ENCODE measurements around the gene CGNL1. TPM values are rescaled to one million over a fixed set of nuclear protein-coding genes. Genes with fewer than 3 reads are reported as not detected.

Gene CGNL1
- total RNA-seq, 1 donor from 2014 or later = 3.0 TPM

- no peaks in the 10 kb centered on the region for H3K36me3 ChIP-seq
- no peaks in the 10 kb centered on the region for H3K79me2 ChIP-seq (ENCODE audit: low read depth)
- H3K4me2 ChIP-seq = no peak overlapping the region
- no peak overlapping the region for H3K27ac ChIP-seq
- H3F3A ChIP-seq (ENCODE audit: low read depth) = no peaks in the 10 kb centered on the region
- H3K27me3 ChIP-seq = no peaks in the 10 kb centered on the region
- H3K4me3 ChIP-seq = no peak overlapping the region
- peaks cover 5% of the 10 kb centered on the region for H3K4me1 Mint-ChIP-seq
- H2AFZ ChIP-seq (replicated peaks) = no peak overlapping the region
- peaks cover 11% of the 10 kb centered on the region for H3K4me1 ChIP-seq
- no peaks in the 10 kb centered on the region for H4K20me1 ChIP-seq (ENCODE audit: low read depth)
- peak; percentile 58 for DNase-seq (ENCODE audit: low spot score)
- no peaks in the 10 kb centered on the region for H3K9me3 ChIP-seq (ENCODE audit: low read depth)
- H3K9me3 Mint-ChIP-seq = no peaks in the 10 kb centered on the region
- H3K4me3 Mint-ChIP-seq = no peak overlapping the region
- TF ChIP-seq EZH2 (IDR thresholded peaks at IDR 0.05) (no peak), EZH2phosphoT487 (IDR thresholded peaks at IDR 0.05) (no peak), CTCF (IDR thresholded peaks at IDR 0.05) (no peak)
- peaks cover 2% of the 10 kb centered on the region for H3K36me3 Mint-ChIP-seq
- peaks cover 7% of the 10 kb centered on the region for H3K27me3 Mint-ChIP-seq (ENCODE audit: insufficient read depth, low read depth)
- H3K27ac Mint-ChIP-seq = no peak overlapping the region
- no peak overlapping the region for H3K9ac ChIP-seq
Observed at GRCh38 chr15:57411945-57412768, 35.9 kb downstream of the CGNL1 start.

DNA sequence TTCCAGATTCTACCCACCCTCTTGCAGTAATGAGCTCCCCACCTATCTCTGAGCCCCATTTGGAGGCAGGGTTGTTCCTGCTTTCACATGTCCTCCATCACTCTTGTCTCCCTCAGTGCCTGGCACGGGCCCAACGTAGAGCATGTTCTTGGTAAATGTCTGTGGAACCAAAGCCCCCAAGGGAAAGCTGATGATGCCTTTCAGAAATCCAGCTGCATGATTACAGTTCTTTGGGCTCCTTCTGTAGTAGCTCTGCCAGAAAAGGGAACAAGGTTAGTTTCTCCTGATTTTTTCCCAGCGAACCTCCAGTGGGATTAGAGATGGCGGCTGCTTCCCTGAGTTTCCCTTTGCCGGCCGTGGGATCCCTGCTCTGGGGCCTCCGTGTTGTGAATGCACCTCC lies 39.3 kb downstream of the CGNL1 start:
- Mint-ChIP-seq H3K36me3 (peaks cover 2% of the 10 kb centered on the region), H3K27ac (no peak overlapping the region), H3K4me1 (peaks cover 5% of the 10 kb centered on the region), H3K9me3 (no peaks in the 10 kb centered on the region), H3K27me3 (ENCODE audit: insufficient read depth, low read depth) (peaks cover 7% of the 10 kb centered on the region), H3K4me3 (no peak overlapping the region)
- Histone ChIP-seq H2AFZ (replicated peaks) (no peak overlapping the region), H3K79me2 (ENCODE audit: low read depth) (no peaks in the 10 kb centered on the region), H3K4me2 (no peak overlapping the region), H3K9ac (no peak overlapping the region), H3K4me3 (no peak overlapping the region), H3K27ac (no peak overlapping the region), H4K20me1 (ENCODE audit: low read depth) (no peaks in the 10 kb centered on the region), H3F3A (ENCODE audit: low read depth) (no peaks in the 10 kb centered on the region), H3K27me3 (no peaks in the 10 kb centered on the region), H3K4me1 (peaks cover 11% of the 10 kb centered on the region), H3K9me3 (ENCODE audit: low read depth) (no peaks in the 10 kb centered on the region), H3K36me3 (no peaks in the 10 kb centered on the region)
- no peak for DNase-seq (ENCODE audit: low spot score)
- TF ChIP-seq CTCF (IDR thresholded peaks at IDR 0.05) (no peak), EZH2 (IDR thresholded peaks at IDR 0.05) (no peak), EZH2phosphoT487 (IDR thresholded peaks at IDR 0.05) (no peak)

DNA sequence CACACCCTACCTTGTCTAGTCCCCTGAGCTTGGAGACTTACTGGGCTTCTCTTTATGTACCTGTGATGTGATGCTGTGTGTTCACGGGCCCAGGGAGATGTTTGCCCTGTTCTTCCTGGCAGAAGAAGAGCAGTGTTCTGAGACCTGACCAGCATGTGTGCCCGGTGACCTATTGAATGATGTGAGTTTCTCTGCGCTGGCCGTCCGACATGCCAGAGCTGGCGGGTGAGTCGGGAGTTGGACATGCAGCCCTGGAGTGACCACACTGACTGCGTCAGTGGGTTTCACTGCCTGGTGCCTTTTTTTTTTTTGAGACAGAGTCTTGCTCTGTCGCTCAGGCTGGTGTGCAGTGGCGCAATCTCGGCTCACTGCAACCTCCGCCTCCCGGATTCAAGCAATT lies 42.3 kb downstream of the CGNL1 start:
- no peaks in the 10 kb centered on the region for H3K36me3 ChIP-seq
- Mint-ChIP-seq H3K36me3 (no peaks in the 10 kb centered on the region), H3K27ac (no peak overlapping the region), H3K27me3 (ENCODE audit: insufficient read depth, low read depth) (peaks cover 7% of the 10 kb centered on the region), H3K4me3 (no peak overlapping the region), H3K4me1 (peaks cover 12% of the 10 kb centered on the region), H3K9me3 (no peaks in the 10 kb centered on the region)
- TF ChIP-seq EZH2phosphoT487 (IDR thresholded peaks at IDR 0.05) (no peak), CTCF (IDR thresholded peaks at IDR 0.05) (no peak), EZH2 (IDR thresholded peaks at IDR 0.05) (no peak)
- H3K9me3 ChIP-seq (ENCODE audit: low read depth) = no peaks in the 10 kb centered on the region
- H3K9ac ChIP-seq = no peak overlapping the region
- no peaks in the 10 kb centered on the region for H3F3A ChIP-seq (ENCODE audit: low read depth)
- H3K4me3 ChIP-seq = no peak overlapping the region
- no peak overlapping the region for H2AFZ ChIP-seq (replicated peaks)
- no peaks in the 10 kb centered on the region for H3K4me1 ChIP-seq
- H3K27ac ChIP-seq = no peak overlapping the region
- H3K79me2 ChIP-seq (ENCODE audit: low read depth) = no peaks in the 10 kb centered on the region
- H3K4me2 ChIP-seq = no peak overlapping the region
- no peaks in the 10 kb centered on the region for H3K27me3 ChIP-seq
- H4K20me1 ChIP-seq (ENCODE audit: low read depth) = no peaks in the 10 kb centered on the region
- DNase-seq (ENCODE audit: low spot score) = no peak
